A673 (cell line): ENCODE results near the gene RABL6. TPM values are rescaled to one million over a fixed set of nuclear protein-coding genes. Genes with fewer than 3 reads are reported as not detected.
A peak's percentile ranks its signal among the peaks of the same experiment; 100 is the strongest.

Experiments
- BruUV-seq: library from RNA; stranded (reverse); fragments of 400-500 nt; replicated peaks from 2 replicates; lab custom pipeline; 2021; lab: Mats Ljungman, UMichigan
- CTCF ChIA-PET: fragments of 300-600 bp; sonication (Branson Sonifier 250); formaldehyde crosslinking; loops from one replicate; lab custom pipeline; 2022; ENCODE audit warnings: antibody characterized with exemption; lab: Charles Lee
- POLR2A ChIA-PET: fragments of 300-600 bp; sonication (Branson Sonifier 250); formaldehyde crosslinking; loops from one replicate; lab custom pipeline; 2022; ENCODE audit warnings: antibody characterized with exemption; ENCODE audit not compliant: low non-redundant PET; lab: Charles Lee
- DNase-seq: peaks from one replicate; pipeline ENCODE4 v3.0.0-alpha.2; 2015; ENCODE audit warnings: low spot score
- H3K27ac ChIP-seq: fragments of 200-600 bp; sonication (generic); 2 replicates; pipeline ENCODE4 v1.5.1; 2016; ENCODE audit warnings: mixed run types, low read depth, mild to moderate bottlenecking, mixed read lengths, antibody characterized with exemption, low read length; ENCODE audit not compliant: poor library complexity, severe bottlenecking
- H3K27me3 ChIP-seq: fragments of 200-600 bp; sonication (generic); replicated peaks from 2 replicates; pipeline ENCODE4 v1.6.1; 2017; ENCODE audit warnings: mixed run types, low read depth, mild to moderate bottlenecking, mixed read lengths, antibody characterized with exemption, low read length; ENCODE audit not compliant: insufficient read depth, poor library complexity
- H3K36me3 ChIP-seq: fragments of 200-600 bp; sonication (generic); 2 replicates; pipeline ENCODE4 v1.6.1; 2016; ENCODE audit warnings: mixed run types, mild to moderate bottlenecking, mixed read lengths, antibody characterized with exemption, low read length; ENCODE audit not compliant: insufficient read depth, poor library complexity, severe bottlenecking
- H3K4me1 ChIP-seq: fragments of 200-600 bp; sonication (generic); 2 replicates; pipeline ENCODE4 v1.6.1; 2017; ENCODE audit warnings: mixed run types, mild to moderate bottlenecking, mixed read lengths, antibody characterized with exemption, low read length; ENCODE audit not compliant: insufficient read depth, poor library complexity, severe bottlenecking
- H3K4me3 ChIP-seq: fragments of 200-600 bp; sonication (generic); 2 replicates; pipeline ENCODE4 v1.5.1; 2016; ENCODE audit warnings: low read depth, mixed run types, mild to moderate bottlenecking, mixed read lengths, low read length; ENCODE audit not compliant: poor library complexity, severe bottlenecking
- H3K9me3 ChIP-seq: fragments of 200-600 bp; sonication (generic); 2 replicates; pipeline ENCODE4 v1.6.1; 2016; ENCODE audit warnings: mixed run types, low read depth, mild to moderate bottlenecking, mixed read lengths, antibody characterized with exemption, low read length; ENCODE audit not compliant: poor library complexity, severe bottlenecking
- EZH2 ChIP-seq: fragments of 200-600 bp; sonication (generic); IDR thresholded peaks from 2 replicates; pipeline ENCODE4 v1.6.1; 2017; ENCODE audit warnings: borderline replicate concordance, low read depth, mild to moderate bottlenecking, mixed read lengths, antibody characterized with exemption, low read length; ENCODE audit not compliant: poor library complexity, severe bottlenecking
- intact Hi-C: fragments of 100-400 bp; cut with micrococcal nuclease; formaldehyde crosslinking; loops from one replicate; pipeline ENCODE4 v1.10.0; 2022; ENCODE audit not compliant: unreplicated experiment
- total RNA-seq: library from RNA; stranded (reverse); gene quantifications from 2 replicates; pipeline ENCODE4 v1.2.3, GENCODE V29; 2021
- TF ChIP-seq, protein P1 (sequence below): fragments of 300-800, 200-600 bp; sonication (generic); conservative IDR thresholded peaks from 2 replicates; pipeline ENCODE4 v1.5.1; 2017; ENCODE audit warnings: low read depth, mild to moderate bottlenecking, antibody characterized with exemption, low read length, moderate library complexity, mixed read lengths

Gene RABL6
- total RNA-seq, 1 experiment from 2014 or later = 210 TPM

- ChIA-PET CTCF (no interaction called here), POLR2A (no interaction called here)
- BruUV-seq = no TSS peak
- no peak overlapping the region for H3K27ac ChIP-seq
- no peak overlapping the region for H3K4me3 ChIP-seq
- intact Hi-C loops = no loop called here
- no peak for TF ChIP-seq EZH2
- TF ChIP-seq, protein P1, sequence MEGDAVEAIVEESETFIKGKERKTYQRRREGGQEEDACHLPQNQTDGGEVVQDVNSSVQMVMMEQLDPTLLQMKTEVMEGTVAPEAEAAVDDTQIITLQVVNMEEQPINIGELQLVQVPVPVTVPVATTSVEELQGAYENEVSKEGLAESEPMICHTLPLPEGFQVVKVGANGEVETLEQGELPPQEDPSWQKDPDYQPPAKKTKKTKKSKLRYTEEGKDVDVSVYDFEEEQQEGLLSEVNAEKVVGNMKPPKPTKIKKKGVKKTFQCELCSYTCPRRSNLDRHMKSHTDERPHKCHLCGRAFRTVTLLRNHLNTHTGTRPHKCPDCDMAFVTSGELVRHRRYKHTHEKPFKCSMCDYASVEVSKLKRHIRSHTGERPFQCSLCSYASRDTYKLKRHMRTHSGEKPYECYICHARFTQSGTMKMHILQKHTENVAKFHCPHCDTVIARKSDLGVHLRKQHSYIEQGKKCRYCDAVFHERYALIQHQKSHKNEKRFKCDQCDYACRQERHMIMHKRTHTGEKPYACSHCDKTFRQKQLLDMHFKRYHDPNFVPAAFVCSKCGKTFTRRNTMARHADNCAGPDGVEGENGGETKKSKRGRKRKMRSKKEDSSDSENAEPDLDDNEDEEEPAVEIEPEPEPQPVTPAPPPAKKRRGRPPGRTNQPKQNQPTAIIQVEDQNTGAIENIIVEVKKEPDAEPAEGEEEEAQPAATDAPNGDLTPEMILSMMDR = no peak
- peaks cover 39% of the 10 kb centered on the region for H3K36me3 ChIP-seq
- no peak for DNase-seq
- no peaks in the 10 kb centered on the region for H3K9me3 ChIP-seq
- no peaks in the 10 kb centered on the region for H3K27me3 ChIP-seq
- no peaks in the 10 kb centered on the region for H3K4me1 ChIP-seq
Observed at GRCh38 chr9:136860933-136861873, 53.5 kb downstream of the RABL6 start.

- H3K4me3 ChIP-seq = no peak overlapping the region
- TSS peak; percentile 52 for BruUV-seq
- no peak overlapping the region for H3K27ac ChIP-seq
- ChIA-PET CTCF (no interaction called here), POLR2A (no interaction called here)
- no peak for DNase-seq
- TF ChIP-seq, protein P1 = no peak
- TF ChIP-seq EZH2 = no peak
- peaks cover 39% of the 10 kb centered on the region for H3K36me3 ChIP-seq
- H3K27me3 ChIP-seq = no peaks in the 10 kb centered on the region
- no peaks in the 10 kb centered on the region for H3K4me1 ChIP-seq
- H3K9me3 ChIP-seq = no peaks in the 10 kb centered on the region
- intact Hi-C loops = no loop called here
Observed at GRCh38 chr9:136861874-136862457, 54.2 kb downstream of the RABL6 start.

DNA sequence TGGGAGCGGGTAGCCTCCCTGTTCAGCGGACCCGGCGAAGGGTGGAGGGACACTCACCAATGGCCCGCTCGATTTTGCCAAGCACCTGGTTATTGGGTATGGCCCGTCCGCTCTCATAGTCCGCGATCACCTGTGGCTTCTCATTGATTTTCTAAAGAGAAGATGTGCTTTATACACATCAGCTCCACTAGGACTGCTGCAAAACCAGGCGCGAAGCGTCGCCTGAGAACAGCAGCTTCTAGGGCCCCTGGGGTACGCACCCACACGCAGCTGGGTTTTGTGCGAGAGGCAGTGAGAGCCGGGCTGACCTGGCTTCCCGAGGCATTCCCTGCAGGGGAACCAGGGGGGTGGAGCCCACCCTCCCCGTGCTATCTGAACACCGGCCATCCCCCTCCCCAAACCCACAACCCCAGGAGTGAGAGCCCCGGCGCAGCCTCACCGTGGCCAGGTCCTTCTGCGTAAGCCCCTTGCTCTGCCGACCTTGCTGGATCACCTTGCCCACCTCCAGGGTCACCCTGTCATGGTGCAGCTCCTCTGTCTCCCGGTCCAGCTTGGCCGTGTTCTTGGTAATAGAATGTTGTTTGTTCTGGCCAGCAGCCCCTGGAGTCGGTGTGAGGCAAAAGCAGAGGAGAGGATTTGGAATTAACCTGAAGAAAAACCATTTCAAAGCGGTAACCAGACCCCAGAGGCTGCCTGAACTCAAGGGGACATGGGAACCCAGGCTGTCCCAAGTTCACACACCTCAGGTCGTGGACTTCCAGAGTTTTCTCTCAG lies 55.3 kb downstream of the RABL6 start:
- no peaks in the 10 kb centered on the region for H3K27me3 ChIP-seq
- no peak overlapping the region for H3K27ac ChIP-seq
- intact Hi-C loops = no loop called here
- no peaks in the 10 kb centered on the region for H3K9me3 ChIP-seq
- no peak for DNase-seq
- peaks cover 39% of the 10 kb centered on the region for H3K36me3 ChIP-seq
- TF ChIP-seq, protein P1 = no peak
- no peak for TF ChIP-seq EZH2
- no TSS peak for BruUV-seq
- no peaks in the 10 kb centered on the region for H3K4me1 ChIP-seq
- ChIA-PET POLR2A (no interaction called here), CTCF (no interaction called here)
- no peak overlapping the region for H3K4me3 ChIP-seq
